Breast epithelium (tissue), 4 donors: ENCODE results near the gene RACGAP1. TPM values are rescaled to one million over a fixed set of nuclear protein-coding genes. Genes with fewer than 3 reads are reported as not detected.

ENCODE experiments used
- DNase-seq, 2 donors: peaks; one replicate each; pipeline ENCODE4 v3.0.0-alpha.2; 2019; ENCODE audit warnings: low spot score in 2 of 2
- H3K27ac ChIP-seq, 2 donors: fragments of 200-600 bp; sonication (generic) in 1 of 2; one replicate each; pipeline ENCODE4 v1.5.1; 2016 to 2019; ENCODE audit warnings: mild to moderate bottlenecking in 1 of 2
- H3K27me3 ChIP-seq, 2 donors: fragments of 200-600 bp; sonication (generic) in 1 of 2; one replicate each; pipeline versions ENCODE4 v1.5.1 to v1.6.0; 2017 to 2019; ENCODE audit warnings: control low read depth in 1 of 2, mild to moderate bottlenecking in 1 of 2
- H3K36me3 ChIP-seq: fragments of 200-600 bp; one replicate; pipeline ENCODE4 v1.5.1; 2019
- H3K4me1 ChIP-seq, 2 donors: fragments of 200-600 bp; sonication (generic); one replicate each; pipeline ENCODE4 v1.5.1; 2016 to 2019; ENCODE audit warnings: control low read depth in 1 of 2
- H3K4me3 ChIP-seq, 3 donors: fragments of 200-600 bp; sonication (generic); 1 replicate in 2 of 3; 2 replicates in 1 of 3; pipeline ENCODE4 v1.5.1; 2016 to 2019; ENCODE audit warnings: mild to moderate bottlenecking in 3 of 3, moderate library complexity in 2 of 3
- H3K9me3 ChIP-seq, 2 donors: fragments of 200-600 bp; sonication (generic) in 1 of 2; one replicate each; pipeline ENCODE4 v1.5.1; 2016 to 2019; ENCODE audit warnings: control low read depth in 1 of 2
- POLR2A ChIP-seq: fragments of 450-650 bp; IDR thresholded peaks from one replicate; pipeline ENCODE4 v1.6.1; 2016; ENCODE audit warnings: antibody characterized with exemption, mild to moderate bottlenecking, moderate library complexity
- POLR2AphosphoS5 ChIP-seq, 3 donors: sonication (generic); formaldehyde crosslinking; IDR thresholded peaks; one replicate each; pipeline ENCODE4 v1.6.1; 2017; ENCODE audit warnings: antibody characterized with exemption in 3 of 3
- intact Hi-C: fragments of 100-400 bp; cut with DNase I; formaldehyde crosslinking; loops from one replicate; pipeline ENCODE4 v1.15.1; 2023; ENCODE audit warnings: low total_unique reads
- total RNA-seq, 3 donors: library from RNA; depleted of rRNA; stranded (reverse); fragments of >200 nt; gene quantifications; one replicate each; pipeline ENCODE4 v1.1.0, GENCODE V29; 2016
- TF ChIP-seq, protein P1 (sequence below), 3 donors: fragments of 450-650 bp; IDR thresholded peaks; one replicate each; pipeline ENCODE4 v1.5.1; 2016 to 2017; ENCODE audit warnings: antibody characterized with exemption in 3 of 3, mild to moderate bottlenecking in 3 of 3, moderate library complexity in 3 of 3

The RACGAP1 gene
- total RNA-seq, 3 donors from 2014 or later: 7.5 to 33.9 (median 11.1) TPM

- Histone ChIP-seq H3K36me3 (no peaks in the 10 kb centered on the region), H3K27me3 (no peaks in the 10 kb centered on the region), H3K9me3 (no peaks in the 10 kb centered on the region), H3K4me1 (peaks cover 0 to 6% of the 10 kb centered on the region in 2 donors), H3K27ac (peak overlapping the region in 1 of 2 donors; percentile 12), H3K4me3 (peak overlapping the region in 2 of 3 donors; percentile 34 to 45)
- TF ChIP-seq, protein P1, sequence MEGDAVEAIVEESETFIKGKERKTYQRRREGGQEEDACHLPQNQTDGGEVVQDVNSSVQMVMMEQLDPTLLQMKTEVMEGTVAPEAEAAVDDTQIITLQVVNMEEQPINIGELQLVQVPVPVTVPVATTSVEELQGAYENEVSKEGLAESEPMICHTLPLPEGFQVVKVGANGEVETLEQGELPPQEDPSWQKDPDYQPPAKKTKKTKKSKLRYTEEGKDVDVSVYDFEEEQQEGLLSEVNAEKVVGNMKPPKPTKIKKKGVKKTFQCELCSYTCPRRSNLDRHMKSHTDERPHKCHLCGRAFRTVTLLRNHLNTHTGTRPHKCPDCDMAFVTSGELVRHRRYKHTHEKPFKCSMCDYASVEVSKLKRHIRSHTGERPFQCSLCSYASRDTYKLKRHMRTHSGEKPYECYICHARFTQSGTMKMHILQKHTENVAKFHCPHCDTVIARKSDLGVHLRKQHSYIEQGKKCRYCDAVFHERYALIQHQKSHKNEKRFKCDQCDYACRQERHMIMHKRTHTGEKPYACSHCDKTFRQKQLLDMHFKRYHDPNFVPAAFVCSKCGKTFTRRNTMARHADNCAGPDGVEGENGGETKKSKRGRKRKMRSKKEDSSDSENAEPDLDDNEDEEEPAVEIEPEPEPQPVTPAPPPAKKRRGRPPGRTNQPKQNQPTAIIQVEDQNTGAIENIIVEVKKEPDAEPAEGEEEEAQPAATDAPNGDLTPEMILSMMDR (IDR thresholded peaks at IDR 0.05): no peak
- TF ChIP-seq POLR2A: no peak
- no peak for TF ChIP-seq POLR2AphosphoS5 (IDR thresholded peaks at IDR 0.05)
- no peak for DNase-seq
- intact Hi-C loops: loop anchor here (10.0 kb wide), 1 partner anchor 276 kb away; no protein-coding TSS in a partner anchor
Observed at GRCh38 chr12:50051101-50051806, 26.0 kb upstream of the RACGAP1 start.

DNA sequence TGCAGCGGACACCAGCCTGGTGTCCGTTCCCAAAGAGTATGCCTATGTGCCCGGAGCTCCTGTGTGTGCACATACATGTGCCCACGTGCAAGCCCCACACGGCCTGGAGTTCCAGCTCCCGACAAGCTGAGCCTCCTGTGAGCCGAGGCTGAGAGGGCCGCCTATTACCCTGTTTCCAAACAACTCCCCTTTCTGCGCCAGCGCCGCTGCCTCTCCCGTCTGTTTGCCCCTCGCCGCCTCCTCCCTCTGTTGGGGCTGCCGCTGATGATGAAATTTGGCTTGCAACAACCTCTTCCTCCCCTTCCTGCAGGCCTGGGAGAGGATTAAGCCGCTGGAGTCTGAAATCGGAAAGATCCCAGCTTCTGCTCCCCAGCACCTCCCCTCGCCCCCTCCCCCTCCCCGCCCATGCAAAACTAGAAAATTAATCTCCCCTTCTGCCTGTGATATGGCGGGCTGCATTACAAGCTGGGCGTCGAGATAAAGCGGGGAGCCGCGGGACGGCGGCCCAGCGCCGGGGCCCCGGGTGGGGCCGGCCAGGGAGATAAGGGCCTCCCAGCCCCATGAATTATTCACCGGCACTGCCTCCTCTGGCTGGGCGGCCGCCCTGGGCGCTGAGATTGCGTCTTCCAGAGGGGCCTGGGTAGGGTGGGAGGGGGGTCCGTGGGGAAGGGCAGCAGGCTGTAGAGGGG, 25.3 kb upstream of the RACGAP1 start:
- H3K4me1 ChIP-seq: no peaks in the 10 kb centered on the region
- no peak overlapping the region for H3K27ac ChIP-seq
- peak overlapping the region; percentile 31 to 45 (median 34) for H3K4me3 ChIP-seq
- no peaks in the 10 kb centered on the region for H3K9me3 ChIP-seq
- intact Hi-C loops: loop anchor here (10.0 kb wide), 1 partner anchor 276 kb away; no protein-coding TSS in a partner anchor
- no peak for TF ChIP-seq POLR2A
- TF ChIP-seq POLR2AphosphoS5 (IDR thresholded peaks at IDR 0.05): peak in 1 of 3 donors; percentile 31
- no peaks in the 10 kb centered on the region for H3K27me3 ChIP-seq
- no peak for DNase-seq
- no peaks in the 10 kb centered on the region for H3K36me3 ChIP-seq

DNA sequence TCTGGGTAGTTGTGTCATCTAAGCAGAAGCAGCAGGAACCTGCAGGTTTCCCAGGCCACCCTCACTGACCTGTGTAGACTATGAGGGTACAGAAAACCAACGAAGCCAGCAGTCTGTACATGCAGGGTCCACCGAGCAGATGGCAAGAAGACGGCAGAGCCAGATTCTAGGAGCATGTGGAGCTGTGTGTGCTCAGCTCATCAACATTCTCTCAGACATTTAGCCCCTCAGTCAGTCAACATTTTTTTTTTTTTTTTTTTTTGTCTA, 24.8 kb upstream of the RACGAP1 start:
- H3K4me3 ChIP-seq: peak overlapping the region; percentile 31 to 45 (median 34)
- DNase-seq: no peak
- intact Hi-C loops: loop anchor here (10.0 kb wide), 1 partner anchor 275 kb away; no protein-coding TSS in a partner anchor
- H3K9me3 ChIP-seq: no peaks in the 10 kb centered on the region
- H3K4me1 ChIP-seq: no peaks in the 10 kb centered on the region
- H3K36me3 ChIP-seq: no peaks in the 10 kb centered on the region
- TF ChIP-seq, protein P1 (IDR thresholded peaks at IDR 0.05): no peak
- TF ChIP-seq POLR2AphosphoS5 (IDR thresholded peaks at IDR 0.05) (no peak), POLR2A (no peak)
- H3K27ac ChIP-seq: no peak overlapping the region
- H3K27me3 ChIP-seq: no peaks in the 10 kb centered on the region

GRCh38 chr12:50049254-50050118, 24.2 kb upstream of the RACGAP1 start:
- no peak for DNase-seq
- Histone ChIP-seq H3K36me3 (no peaks in the 10 kb centered on the region), H3K4me3 (no peak overlapping the region), H3K9me3 (no peaks in the 10 kb centered on the region), H3K4me1 (no peaks in the 10 kb centered on the region), H3K27me3 (no peaks in the 10 kb centered on the region), H3K27ac (no peak overlapping the region)
- TF ChIP-seq POLR2A: no peak
- TF ChIP-seq, protein P1 (IDR thresholded peaks at IDR 0.05): no peak
- no peak for TF ChIP-seq POLR2AphosphoS5 (IDR thresholded peaks at IDR 0.05)
- intact Hi-C loops: loop anchor here (10.0 kb wide), 1 partner anchor 275 kb away; no protein-coding TSS in a partner anchor

DNA sequence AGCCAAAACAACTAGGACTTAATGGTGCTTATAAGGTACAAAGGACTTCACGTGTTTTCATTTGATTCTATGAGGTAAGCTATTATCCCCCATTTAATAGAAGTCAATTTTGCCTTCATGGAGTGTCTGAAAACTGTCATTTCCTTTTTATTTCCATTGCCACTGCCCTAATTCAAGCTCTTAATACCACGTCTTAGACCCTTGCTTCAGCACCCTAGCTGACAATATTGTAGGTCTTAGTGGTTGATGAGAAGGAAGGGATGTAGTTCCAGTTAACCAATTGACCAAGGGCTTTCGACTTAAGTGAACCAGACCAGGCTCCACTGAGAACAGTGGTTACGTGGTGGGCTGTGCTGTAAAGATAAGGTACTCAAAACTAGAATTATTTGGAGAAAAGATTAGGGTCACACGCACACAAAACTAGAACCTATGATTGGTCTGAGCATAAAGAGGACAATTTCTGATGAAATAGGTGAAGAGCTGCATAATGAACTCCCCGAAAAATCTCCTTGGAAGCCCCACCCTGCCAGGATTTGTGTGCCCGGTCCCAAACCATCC, 22.5 kb upstream of the RACGAP1 start:
- Histone ChIP-seq H3K27ac (no peak overlapping the region), H3K36me3 (no peaks in the 10 kb centered on the region), H3K9me3 (no peaks in the 10 kb centered on the region), H3K4me1 (no peaks in the 10 kb centered on the region), H3K27me3 (no peaks in the 10 kb centered on the region), H3K4me3 (no peak overlapping the region)
- no peak for TF ChIP-seq POLR2A
- no peak for TF ChIP-seq POLR2AphosphoS5 (IDR thresholded peaks at IDR 0.05)
- TF ChIP-seq, protein P1 (IDR thresholded peaks at IDR 0.05): no peak
- no peak for DNase-seq
- intact Hi-C loops: no loop called here
